NCI-H748 treated with DMSO at 0.1 percent for 48 hours (cell line): ENCODE measurements around the gene TCTN1.
"Not testable (repeated sequence)": the region's sequence is repeated elsewhere in the genome, so short reads cannot be mapped to it uniquely, and the experiment has no call there.

ENCODE experiments used
- DNase-seq: peaks from one replicate; lab custom pipeline; 2025; lab: John Stamatoyannopoulos, UW

TCTN1 gene

DNA sequence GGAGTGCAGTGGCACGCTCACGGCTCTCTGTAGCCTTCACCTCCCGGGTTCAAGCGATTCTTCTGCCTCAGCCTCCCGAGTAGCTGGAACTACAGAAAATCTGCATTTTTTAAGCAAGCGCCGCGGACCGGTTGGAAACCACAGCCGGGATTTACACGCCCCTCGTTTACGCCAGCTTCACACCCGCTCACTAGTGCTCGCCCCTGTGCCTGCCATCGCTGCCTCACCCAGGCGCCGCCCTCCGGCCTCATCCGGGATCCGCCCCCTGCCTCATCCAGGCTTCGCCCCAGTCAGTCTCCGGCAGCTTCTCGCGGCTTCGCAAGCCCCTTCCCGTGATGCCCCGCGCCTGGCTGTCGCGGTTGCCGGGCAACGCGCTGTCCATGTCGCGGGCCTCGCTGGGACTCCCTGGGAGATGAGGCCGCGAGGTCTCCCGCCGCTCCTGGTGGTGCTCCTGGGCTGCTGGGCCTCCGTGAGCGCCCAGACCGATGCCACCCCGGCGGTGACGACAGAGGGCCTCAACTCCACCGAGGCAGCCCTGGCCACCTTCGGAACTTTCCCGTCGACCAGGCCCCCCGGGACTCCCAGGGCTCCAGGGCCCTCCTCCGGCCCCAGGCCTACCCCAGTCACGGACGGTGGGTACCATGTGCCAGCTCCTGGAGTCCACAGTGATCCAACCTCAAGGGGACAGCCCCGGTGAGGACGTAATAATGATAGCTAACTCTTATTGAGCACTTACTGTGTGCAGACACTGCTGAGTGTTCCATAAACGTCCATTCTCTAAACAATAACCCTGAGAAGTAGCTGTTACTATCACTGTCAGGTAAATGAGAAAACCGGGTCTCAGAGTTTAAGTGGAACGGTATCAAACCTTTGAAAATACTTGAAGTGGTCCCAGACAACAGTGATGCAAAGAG lies at the start of gene TCTN1:
TSS of gene TCTN1 (plus strand) at position 359 of the 914 bp plus-strand sequence. CDS start at position 413, 54 bp downstream.
- peak; percentile 91 for DNase-seq

DNA sequence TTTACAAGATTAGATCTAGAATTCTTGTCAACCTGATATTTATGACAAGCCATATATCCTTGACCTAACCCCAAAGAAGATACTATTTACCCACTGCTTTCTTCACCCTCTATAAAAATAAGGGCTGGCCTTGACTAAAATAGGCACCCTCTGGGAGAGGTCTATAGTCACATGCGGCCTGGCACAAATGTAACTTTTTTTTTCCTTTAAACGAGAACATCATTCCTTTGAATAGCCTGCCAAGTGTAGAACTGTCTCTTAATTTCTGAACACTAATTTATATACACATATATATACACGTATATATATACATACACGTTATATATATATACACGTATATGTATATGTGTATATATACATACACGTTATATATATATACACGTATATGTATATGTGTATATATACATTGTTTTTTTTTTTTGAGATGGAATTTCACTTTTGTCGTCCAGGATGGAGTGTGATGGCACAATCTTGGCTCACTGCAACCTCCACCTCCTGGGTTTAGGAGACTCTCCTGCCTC lies 49.4 kb upstream of the TCTN1 start:
- no peak for DNase-seq

DNA sequence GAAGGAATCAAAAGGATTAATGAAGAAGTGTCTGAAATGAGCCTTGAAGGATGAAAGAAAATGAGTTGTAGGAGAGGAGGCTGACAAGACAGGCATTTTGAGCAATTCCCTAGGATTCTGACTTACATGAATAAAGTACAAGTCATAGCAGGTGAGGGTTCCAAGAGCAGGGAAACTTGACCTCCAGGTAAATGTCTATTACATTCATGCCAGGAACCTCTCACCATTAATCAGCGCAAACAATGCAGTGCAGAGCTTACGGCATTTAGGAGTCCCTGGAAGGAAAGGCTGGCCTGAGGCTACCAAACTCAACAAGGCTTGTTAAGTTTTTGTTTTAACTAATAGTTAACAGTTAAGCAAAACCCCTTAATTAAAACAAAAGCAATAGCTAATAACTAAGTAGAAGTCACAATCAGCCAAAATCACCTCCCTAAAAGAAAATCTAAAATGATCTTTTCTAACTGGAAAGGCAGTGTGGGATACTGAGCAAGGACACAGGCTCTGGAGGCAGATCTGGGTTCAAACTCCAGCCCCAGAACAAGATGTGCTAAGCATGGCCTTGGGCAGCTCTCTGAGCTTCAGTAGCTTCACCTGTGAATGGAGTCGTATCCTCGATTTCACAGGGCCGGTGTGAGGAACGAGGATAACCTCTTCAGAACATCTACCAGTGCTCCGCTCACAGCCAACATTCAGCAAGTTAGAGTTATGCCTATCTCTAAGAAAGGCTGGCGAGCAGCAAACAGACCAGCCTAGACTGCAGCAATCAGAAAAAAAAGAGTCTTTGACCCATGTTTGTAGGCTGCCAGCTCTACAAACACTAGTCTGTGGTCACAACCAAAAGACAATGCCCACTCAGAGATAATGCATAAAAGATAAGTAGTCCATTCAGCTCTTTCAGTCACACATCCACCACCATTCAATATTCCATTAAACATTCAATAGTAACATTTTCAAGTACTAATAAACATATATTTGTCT lies 47.7 kb upstream of the TCTN1 start:
- no peak for DNase-seq

DNA sequence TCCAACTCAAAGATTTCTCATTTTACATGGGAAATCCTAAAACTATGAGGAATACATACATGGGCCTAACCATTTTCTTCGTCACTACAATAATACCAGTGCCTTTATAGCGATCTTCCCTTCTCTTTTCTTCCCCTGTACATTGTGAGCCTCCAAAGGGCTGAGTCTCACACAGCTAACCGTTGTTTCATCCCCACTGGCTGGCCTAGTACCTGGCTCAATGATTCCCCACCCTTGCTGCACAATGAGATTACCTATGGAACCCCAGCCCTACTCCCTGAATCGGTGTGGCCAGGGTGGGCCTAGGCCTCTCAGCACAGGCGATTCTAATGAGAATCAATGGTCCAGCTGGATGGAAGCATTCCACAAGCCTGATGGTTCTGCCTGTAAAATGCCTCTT lies 46.9 kb upstream of the TCTN1 start:
- no peak for DNase-seq

- DNase-seq, result no peak
Measured at GRCh38 chr12:110568752-110569151, 45.2 kb upstream of the TCTN1 start.

DNA sequence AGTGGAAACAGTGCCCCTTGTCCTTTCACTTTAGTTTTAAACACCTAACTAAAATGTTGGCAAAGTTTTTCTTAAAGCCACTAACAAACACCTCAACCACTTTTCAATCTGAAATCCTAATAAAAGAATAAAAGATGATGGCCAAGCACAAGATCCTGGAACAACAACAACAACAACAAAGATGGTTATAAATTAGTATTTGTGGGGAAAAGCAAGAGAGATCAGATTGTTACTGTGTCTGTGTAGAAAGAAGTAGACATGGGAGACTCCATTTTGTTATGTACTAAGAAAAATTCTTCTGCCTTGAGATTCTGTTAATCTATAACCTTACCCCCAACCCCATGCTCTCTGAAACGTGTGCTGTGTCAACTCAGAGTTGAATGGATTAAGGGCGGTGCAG lies 44.1 kb upstream of the TCTN1 start:
- not testable (repeated sequence) for DNase-seq

DNA sequence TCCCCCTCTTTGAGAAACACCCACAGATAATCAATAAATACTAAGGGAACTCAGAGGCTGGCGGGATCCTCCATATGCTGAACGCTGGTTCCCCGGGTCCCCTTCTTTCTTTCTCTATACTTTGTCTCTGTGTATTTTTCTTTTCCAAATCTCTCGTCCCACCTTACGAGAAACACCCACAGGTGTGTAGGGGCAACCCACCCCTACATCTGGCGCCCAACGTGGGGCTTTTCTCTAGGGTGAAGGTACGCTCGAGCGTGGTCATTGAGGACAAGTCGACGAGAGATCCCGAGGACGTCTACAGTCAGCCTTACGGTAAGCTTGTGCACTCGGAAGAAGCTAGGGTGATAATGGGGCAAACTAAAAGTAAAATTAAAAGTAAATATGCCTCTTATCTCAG lies 43.1 kb upstream of the TCTN1 start:
- not testable (repeated sequence) for DNase-seq

GRCh38 chr12:110574044-110574443 lies 39.9 kb upstream of the TCTN1 start:
- DNase-seq, result no peak

DNA sequence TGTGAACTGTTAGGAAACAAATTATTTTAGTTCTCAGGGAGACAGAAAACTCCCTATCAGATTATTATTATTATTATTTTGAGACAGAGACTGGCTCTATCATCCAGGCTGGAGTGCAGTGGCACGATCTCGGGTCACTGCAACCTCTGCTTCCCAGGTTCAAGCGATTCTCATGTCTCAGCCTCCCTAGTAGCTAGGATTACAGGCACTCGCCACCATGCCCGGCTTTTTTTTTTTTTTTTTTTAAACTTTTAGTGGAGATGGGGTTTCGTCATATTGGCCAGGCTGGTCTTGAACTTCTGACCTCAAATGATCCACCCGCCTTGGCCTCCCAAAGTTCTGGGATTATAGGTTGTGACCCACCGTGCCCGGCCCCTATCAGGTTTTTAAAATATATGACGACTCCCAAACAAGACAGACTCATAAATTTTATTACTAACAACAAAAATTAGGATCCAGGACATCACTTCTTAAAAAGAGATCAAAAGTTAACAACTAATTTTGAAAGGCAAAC lies 39.2 kb upstream of the TCTN1 start:
- DNase-seq, result not testable (repeated sequence)

DNA sequence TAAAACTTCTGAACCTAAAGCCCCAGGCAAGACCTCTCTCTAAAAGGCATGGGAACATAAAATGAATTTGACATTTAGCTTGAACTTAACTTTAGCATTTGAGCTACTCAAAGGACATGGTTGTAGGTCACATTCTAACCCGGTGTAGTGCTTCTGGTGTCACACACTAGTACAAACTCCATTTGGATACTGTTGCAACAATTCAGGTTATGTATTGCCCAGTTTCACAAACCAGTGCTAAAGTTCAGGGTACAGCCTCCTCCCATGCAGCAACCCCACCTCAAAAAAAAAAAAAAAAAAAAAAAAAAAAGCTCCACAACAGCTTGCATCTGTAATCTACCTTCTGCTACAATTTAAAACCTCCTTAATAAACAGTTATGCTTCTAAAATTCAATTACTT lies 38.6 kb upstream of the TCTN1 start:
- DNase-seq, result no peak

DNA sequence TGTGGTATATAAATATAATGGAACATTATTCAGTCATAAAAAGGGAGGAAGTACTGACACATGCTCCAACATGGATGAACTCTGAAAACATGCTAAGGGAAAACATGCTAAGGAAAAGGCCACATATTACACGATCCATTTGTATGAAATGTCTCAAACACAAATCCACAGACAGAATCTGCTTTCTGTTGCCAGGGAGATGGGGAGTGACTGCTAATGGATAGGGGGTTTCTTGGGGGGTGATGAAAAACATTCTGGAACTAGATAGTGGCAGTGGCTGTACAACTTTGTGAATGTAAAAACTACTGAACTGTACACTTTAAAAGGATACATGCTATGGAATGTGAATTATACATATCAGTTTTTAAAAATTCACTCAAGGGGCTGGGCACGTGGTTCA lies 37.4 kb upstream of the TCTN1 start:
- no peak for DNase-seq

DNA sequence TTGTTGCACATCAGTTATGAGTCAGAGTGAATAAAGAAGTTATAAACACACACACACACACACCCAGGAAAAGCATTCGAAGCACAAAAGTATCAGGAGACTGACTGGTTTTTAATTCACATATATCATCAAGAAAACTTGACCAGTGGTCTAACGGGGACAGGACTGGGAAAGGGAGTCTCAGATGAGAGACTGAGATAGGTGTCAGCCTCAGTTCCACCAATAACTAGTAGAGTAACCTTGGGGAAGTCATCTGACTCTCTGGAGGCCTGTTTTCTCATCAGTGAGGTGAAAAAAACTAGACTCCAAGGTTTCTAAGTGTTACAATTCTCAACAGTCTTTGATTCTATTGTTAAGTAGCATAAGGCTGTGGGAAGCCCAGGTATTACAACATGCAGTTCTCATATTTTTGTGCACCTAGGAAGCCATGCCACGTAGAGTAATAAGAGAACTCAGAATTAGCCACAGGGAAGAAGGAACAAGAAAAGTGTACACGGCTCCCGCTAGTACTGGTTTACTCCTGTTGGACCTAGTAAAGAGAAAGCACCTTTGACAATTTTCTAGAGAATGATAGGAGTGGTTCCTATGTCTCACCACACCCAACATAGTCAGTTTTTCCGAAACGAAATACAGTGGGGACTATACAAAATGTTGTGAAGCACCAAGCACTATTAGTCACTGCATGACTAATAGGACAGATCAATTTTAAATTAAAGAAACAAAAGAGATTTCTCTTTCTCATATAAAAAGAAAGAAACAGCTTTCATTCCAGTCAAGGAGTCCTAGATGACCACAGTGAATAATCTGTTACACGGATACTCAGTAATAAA lies 35.9 kb upstream of the TCTN1 start:
- DNase-seq, result no peak

DNA sequence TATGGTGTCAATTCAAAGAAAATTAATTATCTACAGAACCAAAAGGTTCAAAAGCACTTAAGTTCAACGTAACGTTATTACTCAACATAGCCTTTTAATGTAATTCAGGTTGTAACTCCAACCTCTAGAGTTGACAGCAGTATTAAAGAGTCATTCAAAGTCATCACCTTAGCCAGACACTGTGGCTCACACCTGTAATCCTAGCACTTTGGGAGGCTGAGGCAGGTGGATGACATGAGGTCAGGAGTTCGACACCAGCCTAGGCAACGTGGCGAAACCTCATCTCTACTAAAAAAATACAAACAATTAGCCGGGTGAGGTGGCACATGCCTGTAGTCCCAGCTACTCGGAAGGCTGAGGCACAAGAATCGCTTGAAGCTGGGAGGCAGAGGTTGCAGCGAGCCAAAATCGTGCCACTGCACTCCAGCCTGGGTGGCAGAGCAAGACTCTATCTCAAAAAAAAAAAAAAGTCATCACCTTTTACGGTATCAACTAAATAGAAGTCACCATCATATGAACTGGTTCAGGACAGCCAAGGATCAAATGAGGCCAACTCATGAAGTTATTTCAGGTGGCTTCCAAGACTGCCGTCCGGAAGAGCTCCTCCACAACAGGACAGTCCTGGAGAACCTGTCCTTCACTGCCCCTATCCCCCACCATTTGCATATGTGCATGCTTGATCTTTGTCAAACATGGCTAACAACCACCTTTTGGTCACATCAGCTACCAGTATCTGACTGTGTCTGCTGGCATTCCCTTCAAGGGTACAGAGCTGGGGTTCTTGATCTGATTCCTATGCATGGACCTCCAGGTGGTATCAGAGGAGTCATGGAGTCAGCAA lies 35.0 kb upstream of the TCTN1 start:
- no peak for DNase-seq

DNA sequence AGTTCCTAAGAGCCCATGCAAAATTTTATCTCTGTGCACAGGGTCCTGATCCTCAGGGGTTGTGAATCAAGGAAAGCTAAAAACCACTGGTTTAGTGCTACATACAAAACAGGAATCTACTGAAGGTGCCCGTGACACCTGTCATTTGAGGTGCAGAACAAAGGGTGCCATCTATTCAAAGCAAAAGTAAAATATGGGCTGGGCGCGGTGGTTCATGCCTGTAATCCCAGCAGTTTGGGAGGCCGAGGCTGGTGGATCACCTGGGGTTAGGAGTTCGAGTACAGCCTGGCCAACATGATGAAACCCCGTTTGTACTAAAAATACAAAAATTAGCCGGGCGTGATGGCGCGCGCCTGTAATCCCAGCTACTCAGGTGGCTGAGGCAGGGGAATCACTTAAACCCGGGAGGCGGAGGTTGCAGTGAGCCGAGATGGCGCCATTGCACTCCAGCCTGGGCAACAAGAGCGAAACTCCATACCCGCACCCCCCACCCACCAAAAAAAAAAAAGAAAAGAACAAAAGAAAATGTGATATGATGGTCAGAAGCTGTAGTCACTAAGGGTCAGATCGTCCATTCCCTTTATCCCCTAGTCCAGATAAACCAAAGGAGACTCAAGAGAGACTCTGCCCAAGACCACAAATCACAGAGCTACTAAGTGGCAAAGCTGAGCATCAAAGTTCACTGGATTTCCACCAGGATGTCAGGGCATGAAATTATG lies 34.2 kb upstream of the TCTN1 start:
- no peak for DNase-seq

GRCh38 chr12:110581931-110582275 lies 32.0 kb upstream of the TCTN1 start:
- no peak for DNase-seq

GRCh38 chr12:110582276-110583136 lies 31.4 kb upstream of the TCTN1 start:
- peak; percentile 27 for DNase-seq

GRCh38 chr12:110583137-110584059 lies 30.5 kb upstream of the TCTN1 start, which contains the start of gene PPTC7:
Gene PPTC7, minus strand, starts transcription at chr12:110583318. Its CDS starts 287 bp downstream, at chr12:110583031.
- DNase-seq, result peak; percentile 92
